Nephron (organoid): ENCODE results near the gene GALNT4.

ENCODE experiments used
- H3K27ac Mint-ChIP-seq, 3 experiments: 2 replicates each; pipeline ENCODE4 v1.8.0; 2020; ENCODE audit warnings: mixed read lengths in 3 of 3, mild to moderate bottlenecking in 2 of 3, moderate library complexity in 1 of 3
- H3K27me3 Mint-ChIP-seq: 2 replicates; pipeline ENCODE4 v1.8.0; 2021; ENCODE audit warnings: low read depth, mild to moderate bottlenecking, moderate library complexity, mixed read lengths
- H3K36me3 Mint-ChIP-seq: 2 replicates; pipeline ENCODE4 v1.8.0; 2020; ENCODE audit warnings: low read depth, mixed read lengths
- H3K4me1 Mint-ChIP-seq: 2 replicates; pipeline ENCODE4 v1.8.0; 2020; ENCODE audit warnings: mixed read lengths
- H3K4me3 Mint-ChIP-seq, 3 experiments: 2 replicates each; pipeline ENCODE4 v1.8.0; 2020; ENCODE audit warnings: mild to moderate bottlenecking in 3 of 3, mixed read lengths in 3 of 3, moderate library complexity in 2 of 3
- H3K9me3 Mint-ChIP-seq: 2 replicates; pipeline ENCODE4 v1.8.0; 2020; ENCODE audit warnings: mixed read lengths
- CTCF ChIP-seq, 3 experiments: fragments of 200-600 bp; sonication (generic); IDR thresholded peaks; one replicate each; pipeline ENCODE4 v1.5.0; 2021; ENCODE audit warnings: antibody characterized with exemption in 3 of 3; ENCODE audit not compliant: unreplicated experiment in 3 of 3

GALNT4 gene

GRCh38 chr12:89481213-89481914 is 43.2 kb downstream of the GALNT4 start:
- TF ChIP-seq CTCF (IDR thresholded peaks at IDR 0.05; ENCODE audit: unreplicated experiment in 3 of 3), result no peak
- peaks cover 3% of the 10 kb centered on the region for H3K4me1 Mint-ChIP-seq

GRCh38 chr12:89479982-89480381 is 44.6 kb downstream of the GALNT4 start:
- Mint-ChIP-seq H3K36me3 (no peaks in the 10 kb centered on the region), H3K4me1 (peaks cover 3% of the 10 kb centered on the region), H3K9me3 (no peaks in the 10 kb centered on the region), H3K27ac (no peak overlapping the region), H3K4me3 (no peak overlapping the region), H3K27me3 (no peaks in the 10 kb centered on the region)
- TF ChIP-seq CTCF (IDR thresholded peaks at IDR 0.05; ENCODE audit: unreplicated experiment in 3 of 3), result no peak

More at GRCh38 chr12:89481213-89481914, 43.2 kb downstream of the GALNT4 start:
- Mint-ChIP-seq H3K36me3 (peaks cover 7% of the 10 kb centered on the region), H3K4me3 (no peak overlapping the region), H3K9me3 (no peaks in the 10 kb centered on the region), H3K27me3 (no peaks in the 10 kb centered on the region), H3K27ac (no peak overlapping the region)

GRCh38 chr12:89477633-89478279 is 46.8 kb downstream of the GALNT4 start:
- TF ChIP-seq CTCF (IDR thresholded peaks at IDR 0.05; ENCODE audit: unreplicated experiment in 3 of 3), result no peak
- H3K36me3 Mint-ChIP-seq, result no peaks in the 10 kb centered on the region
- H3K27me3 Mint-ChIP-seq, result no peaks in the 10 kb centered on the region
- H3K4me3 Mint-ChIP-seq, result no peak overlapping the region
- H3K9me3 Mint-ChIP-seq, result no peaks in the 10 kb centered on the region
- H3K27ac Mint-ChIP-seq, result no peak overlapping the region
- peaks cover 3% of the 10 kb centered on the region for H3K4me1 Mint-ChIP-seq

GRCh38 chr12:89476904-89477595 is 47.5 kb downstream of the GALNT4 start:
- Mint-ChIP-seq H3K4me1 (peaks cover 3% of the 10 kb centered on the region), H3K27ac (no peak overlapping the region)
- no peak for TF ChIP-seq CTCF (IDR thresholded peaks at IDR 0.05; ENCODE audit: unreplicated experiment in 3 of 3)

GRCh38 chr12:89476232-89476631 is 48.4 kb downstream of the GALNT4 start:
- Mint-ChIP-seq H3K9me3 (no peaks in the 10 kb centered on the region), H3K4me1 (peaks cover 2% of the 10 kb centered on the region), H3K27ac (no peak overlapping the region), H3K4me3 (no peak overlapping the region), H3K36me3 (no peaks in the 10 kb centered on the region), H3K27me3 (no peaks in the 10 kb centered on the region)
- TF ChIP-seq CTCF (IDR thresholded peaks at IDR 0.05; ENCODE audit: unreplicated experiment in 3 of 3), result no peak

More at GRCh38 chr12:89476904-89477595, 47.5 kb downstream of the GALNT4 start:
- Mint-ChIP-seq H3K9me3 (no peaks in the 10 kb centered on the region), H3K4me3 (no peak overlapping the region), H3K27me3 (no peaks in the 10 kb centered on the region), H3K36me3 (no peaks in the 10 kb centered on the region)
